HG03432 (cell line): ENCODE data around the gene STK36.

Source experiments
- ATAC-seq: cut with Tn5 transposase; IDR thresholded peaks from one replicate; pipeline ENCODE4 v1.9.1; 2021; ENCODE audit warnings: mild to moderate bottlenecking, moderate library complexity; ENCODE audit not compliant: unreplicated experiment

STK36 gene, protein sequence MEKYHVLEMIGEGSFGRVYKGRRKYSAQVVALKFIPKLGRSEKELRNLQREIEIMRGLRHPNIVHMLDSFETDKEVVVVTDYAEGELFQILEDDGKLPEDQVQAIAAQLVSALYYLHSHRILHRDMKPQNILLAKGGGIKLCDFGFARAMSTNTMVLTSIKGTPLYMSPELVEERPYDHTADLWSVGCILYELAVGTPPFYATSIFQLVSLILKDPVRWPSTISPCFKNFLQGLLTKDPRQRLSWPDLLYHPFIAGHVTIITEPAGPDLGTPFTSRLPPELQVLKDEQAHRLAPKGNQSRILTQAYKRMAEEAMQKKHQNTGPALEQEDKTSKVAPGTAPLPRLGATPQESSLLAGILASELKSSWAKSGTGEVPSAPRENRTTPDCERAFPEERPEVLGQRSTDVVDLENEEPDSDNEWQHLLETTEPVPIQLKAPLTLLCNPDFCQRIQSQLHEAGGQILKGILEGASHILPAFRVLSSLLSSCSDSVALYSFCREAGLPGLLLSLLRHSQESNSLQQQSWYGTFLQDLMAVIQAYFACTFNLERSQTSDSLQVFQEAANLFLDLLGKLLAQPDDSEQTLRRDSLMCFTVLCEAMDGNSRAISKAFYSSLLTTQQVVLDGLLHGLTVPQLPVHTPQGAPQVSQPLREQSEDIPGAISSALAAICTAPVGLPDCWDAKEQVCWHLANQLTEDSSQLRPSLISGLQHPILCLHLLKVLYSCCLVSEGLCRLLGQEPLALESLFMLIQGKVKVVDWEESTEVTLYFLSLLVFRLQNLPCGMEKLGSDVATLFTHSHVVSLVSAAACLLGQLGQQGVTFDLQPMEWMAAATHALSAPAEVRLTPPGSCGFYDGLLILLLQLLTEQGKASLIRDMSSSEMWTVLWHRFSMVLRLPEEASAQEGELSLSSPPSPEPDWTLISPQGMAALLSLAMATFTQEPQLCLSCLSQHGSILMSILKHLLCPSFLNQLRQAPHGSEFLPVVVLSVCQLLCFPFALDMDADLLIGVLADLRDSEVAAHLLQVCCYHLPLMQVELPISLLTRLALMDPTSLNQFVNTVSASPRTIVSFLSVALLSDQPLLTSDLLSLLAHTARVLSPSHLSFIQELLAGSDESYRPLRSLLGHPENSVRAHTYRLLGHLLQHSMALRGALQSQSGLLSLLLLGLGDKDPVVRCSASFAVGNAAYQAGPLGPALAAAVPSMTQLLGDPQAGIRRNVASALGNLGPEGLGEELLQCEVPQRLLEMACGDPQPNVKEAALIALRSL (N-terminal part only)

DNA sequence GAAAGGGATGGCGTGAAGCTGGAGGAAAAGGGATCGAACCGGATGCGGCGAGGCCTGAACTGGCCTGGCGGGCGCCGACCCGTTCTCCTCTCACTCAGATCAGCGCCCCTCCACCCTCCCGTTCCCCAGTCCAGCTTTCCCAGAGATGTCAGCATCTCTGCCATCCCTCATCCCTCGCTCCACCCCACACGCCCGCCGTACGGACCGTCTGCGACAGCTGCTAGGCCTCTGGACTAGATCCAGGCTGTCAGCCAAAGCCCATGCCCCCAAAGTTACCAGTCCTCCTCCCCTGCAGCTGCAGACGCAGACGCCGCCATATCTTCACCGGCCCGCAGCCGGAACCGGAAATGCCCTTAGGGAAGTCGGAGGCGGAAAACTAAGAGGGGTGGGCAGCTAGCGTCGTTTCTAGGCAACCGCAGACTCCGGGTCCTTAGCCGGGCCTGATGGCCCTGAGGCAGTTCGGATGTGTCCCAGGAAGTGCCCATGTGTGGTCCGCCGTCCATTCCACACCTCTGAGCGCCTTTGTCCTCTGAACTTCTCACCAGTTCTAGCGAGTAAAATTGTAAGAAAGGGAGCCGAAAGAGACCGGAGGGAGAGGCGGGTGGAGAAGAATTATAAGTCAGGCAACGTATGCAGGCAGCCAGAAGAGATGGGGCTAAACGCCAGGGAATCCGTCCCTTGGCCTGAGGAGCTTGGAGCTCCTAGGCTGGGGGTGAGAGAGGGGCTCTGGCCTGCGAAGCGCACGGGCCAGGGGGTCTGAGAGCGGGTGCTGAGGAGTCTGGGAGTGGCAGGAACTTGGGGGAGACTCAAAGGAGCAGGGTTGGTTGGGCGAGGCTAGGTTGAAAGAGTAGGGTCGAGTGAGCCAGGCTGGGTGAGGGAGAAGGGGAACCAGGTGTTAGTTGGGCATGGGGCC, at the start of gene STK36, which contains the start of gene RNF25:
TSS of gene STK36 (plus strand) at position 433 of the 913 bp plus-strand sequence. CDS start 744 bp downstream, outside the sequence.
TSS of gene RNF25 (minus strand) at position 349 of the 913 bp plus-strand sequence. CDS start at position 317, 32 bp downstream.
- ATAC-seq, result peak; percentile 99

DNA sequence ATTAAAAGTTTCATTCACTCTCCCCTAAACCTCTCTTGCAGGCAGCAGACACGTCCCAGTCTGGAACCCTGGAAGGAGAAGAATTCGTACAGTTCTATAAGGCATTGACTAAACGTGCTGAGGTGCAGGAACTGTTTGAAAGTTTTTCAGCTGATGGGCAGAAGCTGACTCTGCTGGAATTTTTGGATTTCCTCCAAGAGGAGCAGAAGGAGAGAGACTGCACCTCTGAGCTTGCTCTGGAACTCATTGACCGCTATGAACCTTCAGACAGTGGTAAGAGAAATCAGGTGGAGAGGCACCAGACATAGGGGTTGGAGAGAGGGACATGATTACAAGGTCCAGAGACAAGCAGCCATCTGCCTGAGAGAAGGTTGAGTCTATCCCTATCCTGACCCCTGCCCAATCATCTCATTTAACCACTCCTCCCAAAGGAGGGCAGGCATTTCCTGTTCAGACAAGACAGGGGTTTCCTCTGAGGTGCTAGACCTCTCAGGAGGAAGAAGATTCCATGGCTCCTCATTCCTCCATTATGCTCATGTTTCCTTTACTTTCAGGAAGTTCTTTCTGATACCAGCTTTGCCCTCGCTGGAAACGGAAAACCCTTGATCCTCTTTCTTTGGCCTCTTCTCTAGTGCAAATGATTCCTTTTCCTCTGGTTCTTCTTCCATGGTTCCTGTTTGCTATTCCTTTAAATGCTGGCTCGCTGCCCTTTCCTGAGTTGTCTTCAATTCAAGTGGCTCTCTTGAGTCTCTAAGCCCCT, 49.1 kb upstream of the STK36 start:
- ATAC-seq, result no peak

- ATAC-seq, result no peak
Observed at GRCh38 chr2:218623366-218623705, 48.5 kb upstream of the STK36 start.

DNA sequence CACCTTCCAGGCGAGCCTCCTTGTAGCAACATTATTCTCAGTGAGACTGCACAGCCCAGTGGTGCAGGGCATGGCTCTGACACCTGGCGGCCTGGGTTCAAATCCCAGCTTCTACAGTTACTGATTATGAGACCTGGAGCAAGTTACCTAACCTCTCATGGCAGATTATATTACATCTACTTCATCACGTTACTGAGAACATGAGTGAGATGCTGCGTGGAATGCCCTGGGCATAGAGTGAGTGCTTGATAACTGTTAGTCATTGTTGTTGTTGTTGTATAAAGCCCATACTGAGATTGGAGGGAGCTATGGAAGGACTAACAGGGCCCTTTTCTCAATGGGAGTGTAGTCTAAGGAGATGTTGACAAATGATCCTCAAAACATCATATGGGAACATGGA, 45.5 kb upstream of the STK36 start:
- no peak for ATAC-seq

DNA sequence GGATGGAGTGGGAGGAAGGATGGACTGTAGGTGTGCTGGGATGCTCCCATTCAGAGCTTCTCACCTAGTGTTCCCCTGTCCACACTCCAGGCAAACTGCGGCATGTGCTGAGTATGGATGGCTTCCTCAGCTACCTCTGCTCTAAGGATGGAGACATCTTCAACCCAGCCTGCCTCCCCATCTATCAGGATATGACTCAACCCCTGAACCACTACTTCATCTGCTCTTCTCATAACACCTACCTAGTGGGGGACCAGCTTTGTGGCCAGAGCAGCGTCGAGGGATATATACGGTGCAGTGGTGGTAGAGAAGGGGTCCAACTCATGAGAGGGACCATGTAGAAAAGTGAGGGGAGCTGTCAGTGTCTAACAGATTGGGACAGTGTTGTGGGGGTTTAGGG, 43.9 kb upstream of the STK36 start:
- ATAC-seq, result no peak

- ATAC-seq, result no peak
Observed at GRCh38 chr2:218631837-218632236, 40.0 kb upstream of the STK36 start.

DNA sequence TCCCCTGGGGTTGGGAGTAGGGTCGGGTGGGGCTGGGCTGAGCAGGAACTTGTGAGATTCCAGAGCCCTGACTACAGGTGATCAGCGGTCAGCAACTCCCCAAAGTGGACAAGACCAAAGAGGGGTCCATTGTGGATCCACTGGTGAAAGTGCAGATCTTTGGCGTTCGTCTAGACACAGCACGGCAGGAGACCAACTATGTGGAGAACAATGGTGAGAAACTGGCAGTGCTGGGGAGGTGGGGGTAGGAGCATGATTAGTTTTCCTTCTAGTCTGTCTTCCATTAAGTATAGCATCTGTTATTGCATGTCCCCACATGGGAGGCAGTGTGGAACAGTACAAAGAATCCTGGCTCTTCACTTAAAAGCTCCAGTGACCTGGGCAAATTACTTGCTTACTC, 36.2 kb upstream of the STK36 start:
- no peak for ATAC-seq

DNA sequence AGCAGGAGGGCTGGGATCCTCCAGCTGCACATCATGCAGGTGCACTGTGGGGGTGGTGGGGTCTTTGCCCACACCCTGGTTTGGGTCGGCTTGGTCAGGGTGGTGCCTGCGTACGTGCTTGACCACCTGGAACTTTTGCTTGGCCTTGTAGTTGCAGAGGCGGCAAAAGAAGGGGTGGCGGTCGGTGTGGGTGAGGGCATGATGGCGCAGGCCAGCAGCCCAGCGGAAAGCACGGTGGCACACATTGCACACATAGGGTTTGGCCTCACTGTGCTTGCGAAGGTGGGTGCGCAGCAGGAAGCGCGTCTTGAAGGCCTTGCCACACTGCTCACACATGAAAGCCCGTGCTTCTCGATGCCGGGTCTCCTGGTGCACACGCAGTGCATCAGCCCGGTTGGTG, 33.5 kb upstream of the STK36 start:
- ATAC-seq, result no peak

DNA sequence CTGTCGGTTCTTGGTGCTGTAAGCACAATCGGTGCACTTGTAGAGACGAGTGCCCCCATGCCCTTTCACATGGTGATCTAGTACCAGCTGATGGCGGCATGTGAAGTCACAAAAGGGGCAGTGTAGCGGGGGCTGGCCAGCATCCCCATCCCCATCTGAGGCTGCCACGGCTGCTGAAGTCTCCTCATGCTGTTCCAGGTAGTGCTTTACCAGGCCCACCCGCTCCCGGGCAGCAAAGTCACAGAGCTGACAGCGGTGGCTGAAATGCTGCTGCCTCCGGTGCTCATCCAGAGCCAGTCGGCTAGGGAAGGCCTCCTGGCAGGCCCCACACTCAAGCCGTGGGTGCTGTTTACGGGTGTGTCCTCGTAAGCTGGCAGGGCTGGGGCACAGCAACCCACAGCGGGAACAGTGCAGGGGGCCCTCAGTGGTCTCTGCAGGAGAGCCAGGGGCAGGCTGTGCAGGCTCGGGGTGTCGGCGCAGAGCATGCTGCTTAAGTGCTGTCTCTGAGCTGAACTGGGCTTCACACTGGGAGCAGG, 29.7 kb upstream of the STK36 start:
- no peak for ATAC-seq

DNA sequence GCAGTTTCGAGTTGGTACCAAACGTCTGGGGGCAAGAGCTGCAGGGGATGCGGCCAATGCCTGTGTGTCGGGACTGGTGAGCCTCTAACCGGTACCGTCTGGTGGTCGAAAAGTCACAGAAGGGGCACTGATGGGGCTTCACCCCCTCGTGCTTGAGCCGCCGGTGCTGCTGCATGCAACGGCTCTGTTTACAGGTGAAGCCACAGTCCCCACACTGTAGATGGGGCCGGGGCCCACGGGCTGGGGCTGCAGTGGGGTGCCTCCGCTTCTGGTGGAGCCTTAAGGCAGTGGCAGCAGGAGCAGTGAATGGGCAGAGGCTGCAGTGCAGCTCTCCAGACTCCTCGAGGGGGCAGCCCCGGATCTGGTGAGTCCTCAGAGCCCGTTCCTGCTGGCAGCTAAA, 29.1 kb upstream of the STK36 start:
- no peak for ATAC-seq

DNA sequence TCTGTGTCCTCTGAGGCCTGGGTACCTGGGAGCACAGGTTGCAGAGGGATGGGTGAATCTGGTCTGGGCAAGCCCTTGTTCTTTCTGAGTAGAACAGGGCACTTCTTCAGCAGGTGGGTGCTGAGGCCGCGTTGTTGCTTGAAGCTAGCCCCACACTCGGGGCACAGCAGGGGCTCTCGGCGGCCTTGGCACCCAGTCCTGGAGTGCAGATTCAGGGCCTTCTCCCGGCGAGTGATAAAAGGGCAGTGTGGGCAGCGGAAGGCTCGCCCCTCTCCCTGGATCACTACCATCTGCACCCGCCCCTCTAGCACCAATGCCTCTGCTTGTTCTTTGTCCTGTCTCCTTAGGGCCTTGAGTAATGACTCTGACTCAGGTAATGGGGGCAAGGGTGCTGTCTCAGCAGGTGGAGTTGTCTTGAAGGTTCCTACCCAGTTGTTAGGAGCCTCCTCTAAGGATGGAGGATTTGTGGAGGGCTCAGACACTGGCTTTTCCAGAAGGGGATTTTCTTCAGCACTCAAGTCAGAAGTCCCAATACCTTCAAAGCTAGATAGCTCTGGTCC, 28.1 kb upstream of the STK36 start:
- ATAC-seq, result no peak

DNA sequence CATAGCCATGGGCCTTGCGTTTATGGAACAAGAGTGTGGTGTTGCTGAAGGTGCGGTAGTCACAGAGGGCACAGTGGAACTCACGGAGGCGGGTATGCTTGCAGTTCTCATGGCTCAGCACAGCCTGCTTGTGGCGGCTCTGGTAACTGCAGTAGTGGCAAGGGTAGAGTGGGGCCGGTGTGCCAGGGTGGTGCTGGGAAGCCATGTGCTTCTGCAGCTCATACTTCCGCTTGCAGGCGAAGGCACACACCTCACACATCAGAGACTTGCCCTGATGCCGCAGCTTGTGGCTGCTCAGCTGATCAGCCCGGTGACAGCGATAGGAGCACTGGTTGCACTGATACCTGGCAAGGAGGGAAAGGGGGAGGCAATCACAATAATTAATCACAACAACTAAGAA, 27.2 kb upstream of the STK36 start:
- ATAC-seq, result no peak

GRCh38 chr2:218645126-218645525, 26.8 kb upstream of the STK36 start:
- ATAC-seq, result no peak

- ATAC-seq, result no peak
Observed at GRCh38 chr2:218648088-218648786, 23.6 kb upstream of the STK36 start.

DNA sequence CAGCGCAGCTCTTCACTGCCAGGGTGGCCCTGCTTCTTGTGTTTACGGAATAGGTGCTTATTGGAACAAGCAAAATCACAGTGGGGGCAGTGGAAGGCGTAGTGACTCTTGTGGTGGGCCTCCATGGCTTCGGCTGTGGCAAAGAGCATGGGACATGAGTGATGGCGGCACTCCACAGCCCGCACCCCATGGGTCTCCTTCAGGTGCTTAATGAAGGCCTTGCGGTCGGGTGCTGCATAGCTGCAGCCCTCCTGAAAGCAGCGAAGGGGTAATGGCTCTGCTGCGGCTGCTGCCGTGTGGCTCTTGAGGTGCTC, 23.1 kb upstream of the STK36 start:
- no peak for ATAC-seq

DNA sequence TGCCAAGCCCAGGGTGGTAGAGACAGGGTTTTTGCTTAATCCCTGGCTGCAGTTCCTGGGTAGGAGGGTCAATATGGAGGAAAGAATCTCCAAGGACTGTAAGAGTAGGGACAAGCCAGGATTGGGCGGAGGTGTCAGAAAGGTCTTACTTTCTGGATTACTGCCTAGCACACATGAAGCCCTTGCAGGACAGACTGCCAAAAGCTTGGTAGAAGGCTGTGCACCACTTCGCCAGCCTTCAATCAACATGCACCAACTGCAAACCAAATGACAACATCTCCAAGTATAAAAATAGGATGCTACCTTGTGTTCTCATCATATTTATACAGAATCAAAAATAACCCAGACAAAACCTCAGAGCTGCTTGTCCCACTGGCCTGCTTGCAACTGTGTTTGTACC, 16.1 kb upstream of the STK36 start:
- ATAC-seq, result no peak

DNA sequence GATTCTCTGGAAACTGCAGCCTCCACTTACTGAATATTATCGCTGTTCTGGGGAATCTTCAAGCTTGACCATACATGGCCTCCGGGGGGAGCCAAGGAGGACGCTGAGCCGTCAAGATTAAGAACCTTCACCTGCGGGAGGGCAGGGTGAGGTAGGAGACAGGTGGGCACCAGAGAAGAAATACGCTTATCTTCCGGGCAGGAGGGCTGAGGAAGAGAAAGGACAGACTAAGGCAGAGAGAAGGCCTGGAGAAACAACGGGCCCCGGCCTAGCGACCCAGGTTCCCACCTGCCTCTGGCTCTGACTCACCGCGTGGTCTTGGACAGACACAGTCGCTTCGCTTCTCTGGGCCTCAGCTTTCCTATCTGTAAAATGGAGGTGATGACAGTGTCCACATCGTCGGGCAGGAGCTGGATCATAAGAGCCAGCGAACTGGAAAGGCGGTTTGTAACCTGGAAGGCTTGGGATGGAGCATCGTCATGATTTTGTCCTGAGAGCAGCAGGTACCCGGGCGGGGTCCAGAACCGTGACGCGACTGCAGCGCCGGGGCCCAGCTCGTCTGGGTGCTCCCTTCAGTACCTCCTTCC, 13.1 kb upstream of the STK36 start:
- ATAC-seq, result peak; percentile 46
